ENCODE measurements around the gene MDGA2. TPM values are rescaled to one million over a fixed set of nuclear protein-coding genes. Genes with fewer than 3 reads are reported as not detected.

The MDGA2 gene
- polyA plus RNA-seq: 0.82 TPM
- long read RNA-seq, donor 1: 0 reads
- long read RNA-seq, donor 2: 0 reads
- long read RNA-seq, donor 3: 0 reads
- long read RNA-seq, donor 4: 0 reads
- long read RNA-seq, donor 5: 0 reads
- long read RNA-seq, donor 6: 0 reads
- long read RNA-seq, donor 7: 0 reads
- long read RNA-seq, donor 8: 0 reads
- long read RNA-seq, donor 9: 0 reads
- long read RNA-seq, donor 10: 0 reads
- long read RNA-seq, donor 11: 0 reads

- Histone ChIP-seq H3K36me3 (ENCODE audit: control insufficient read depth, insufficient read depth, low read length) (no peaks in the 10 kb centered on the region), H3K27ac (ENCODE audit: low read length) (no peak within 1 kb of the TSS), H3K9me3 (ENCODE audit: control insufficient read depth, low read depth, low read length) (no peaks in the 10 kb centered on the region), H3K27me3 (ENCODE audit: control insufficient read depth, insufficient read depth, low read length) (peaks cover 71% of the 10 kb centered on the region), H3K4me1 (ENCODE audit: control insufficient read depth, insufficient read depth, low read length) (no peaks in the 10 kb centered on the region), H3K4me3 (ENCODE audit: low read length) (peak within 1 kb of the TSS; percentile 33)
- peak in 1 of 2 donors; percentile 25 for DNase-seq
- 0% methylated on average over 1 of the region's 90 CpGs for WGBS (ENCODE audit: insufficient coverage, low lambda C conversion rate)
Observed at GRCh38 chr14:47675466-47676314, at the start of gene MDGA2. MDGA2 (minus strand) TSS chr14:47675605.

- H3K4me3 ChIP-seq (ENCODE audit: low read length): no peak overlapping the region
- no peaks in the 10 kb centered on the region for H3K9me3 ChIP-seq (ENCODE audit: control insufficient read depth, low read depth, low read length)
- no peaks in the 10 kb centered on the region for H3K27me3 ChIP-seq (ENCODE audit: control insufficient read depth, insufficient read depth, low read length)
- no peak for DNase-seq
- H3K4me1 ChIP-seq (ENCODE audit: control insufficient read depth, insufficient read depth, low read length): no peaks in the 10 kb centered on the region
- H3K27ac ChIP-seq (ENCODE audit: low read length): no peak overlapping the region
- no peaks in the 10 kb centered on the region for H3K36me3 ChIP-seq (ENCODE audit: control insufficient read depth, insufficient read depth, low read length)
- WGBS (ENCODE audit: insufficient coverage, low lambda C conversion rate): no CpG with 5 or more reads among the region's 2 CpGs
Observed at GRCh38 chr14:47722929-47723693, 47.7 kb upstream of the MDGA2 start.

- no peaks in the 10 kb centered on the region for H3K4me1 ChIP-seq (ENCODE audit: control insufficient read depth, insufficient read depth, low read length)
- H3K4me3 ChIP-seq (ENCODE audit: low read length): no peak overlapping the region
- WGBS (ENCODE audit: insufficient coverage, low lambda C conversion rate): 100% methylated on average over 2 of the region's 4 CpGs
- no peaks in the 10 kb centered on the region for H3K27me3 ChIP-seq (ENCODE audit: control insufficient read depth, insufficient read depth, low read length)
- no peaks in the 10 kb centered on the region for H3K36me3 ChIP-seq (ENCODE audit: control insufficient read depth, insufficient read depth, low read length)
- DNase-seq: no peak
- no peaks in the 10 kb centered on the region for H3K9me3 ChIP-seq (ENCODE audit: control insufficient read depth, low read depth, low read length)
- no peak overlapping the region for H3K27ac ChIP-seq (ENCODE audit: low read length)
Observed at GRCh38 chr14:47720281-47720680, 44.9 kb upstream of the MDGA2 start.

GRCh38 chr14:47715330-47715729, 39.9 kb upstream of the MDGA2 start:
- H3K4me3 ChIP-seq (ENCODE audit: low read length): no peak overlapping the region
- H3K9me3 ChIP-seq (ENCODE audit: control insufficient read depth, low read depth, low read length): no peaks in the 10 kb centered on the region
- no peaks in the 10 kb centered on the region for H3K36me3 ChIP-seq (ENCODE audit: control insufficient read depth, insufficient read depth, low read length)
- no peak overlapping the region for H3K27ac ChIP-seq (ENCODE audit: low read length)
- no peak for DNase-seq
- H3K4me1 ChIP-seq (ENCODE audit: control insufficient read depth, insufficient read depth, low read length): no peaks in the 10 kb centered on the region
- H3K27me3 ChIP-seq (ENCODE audit: control insufficient read depth, insufficient read depth, low read length): no peaks in the 10 kb centered on the region
- whole genome bisulfite sequencing (ENCODE audit: insufficient coverage, low lambda C conversion rate): 100% methylated on average over 2 of the region's 3 CpGs

GRCh38 chr14:47710581-47710980, 35.2 kb upstream of the MDGA2 start:
- Histone ChIP-seq H3K9me3 (ENCODE audit: control insufficient read depth, low read depth, low read length) (no peaks in the 10 kb centered on the region), H3K27ac (ENCODE audit: low read length) (no peak overlapping the region), H3K4me1 (ENCODE audit: control insufficient read depth, insufficient read depth, low read length) (no peaks in the 10 kb centered on the region), H3K27me3 (ENCODE audit: control insufficient read depth, insufficient read depth, low read length) (no peaks in the 10 kb centered on the region), H3K4me3 (ENCODE audit: low read length) (no peak overlapping the region), H3K36me3 (ENCODE audit: control insufficient read depth, insufficient read depth, low read length) (no peaks in the 10 kb centered on the region)
- no peak for DNase-seq
- WGBS (ENCODE audit: insufficient coverage, low lambda C conversion rate): no CpG with 5 or more reads among the region's 2 CpGs

GRCh38 chr14:47705683-47706082, 30.3 kb upstream of the MDGA2 start:
- no peaks in the 10 kb centered on the region for H3K27me3 ChIP-seq (ENCODE audit: control insufficient read depth, insufficient read depth, low read length)
- no peak overlapping the region for H3K27ac ChIP-seq (ENCODE audit: low read length)
- DNase-seq: no peak
- no CpG with 5 or more reads among the region's 2 CpGs for WGBS (ENCODE audit: insufficient coverage, low lambda C conversion rate)
- no peaks in the 10 kb centered on the region for H3K9me3 ChIP-seq (ENCODE audit: control insufficient read depth, low read depth, low read length)
- H3K4me3 ChIP-seq (ENCODE audit: low read length): no peak overlapping the region
- no peaks in the 10 kb centered on the region for H3K4me1 ChIP-seq (ENCODE audit: control insufficient read depth, insufficient read depth, low read length)
- no peaks in the 10 kb centered on the region for H3K36me3 ChIP-seq (ENCODE audit: control insufficient read depth, insufficient read depth, low read length)

- no peaks in the 10 kb centered on the region for H3K36me3 ChIP-seq (ENCODE audit: control insufficient read depth, insufficient read depth, low read length)
- H3K27me3 ChIP-seq (ENCODE audit: control insufficient read depth, insufficient read depth, low read length): no peaks in the 10 kb centered on the region
- no peak overlapping the region for H3K4me3 ChIP-seq (ENCODE audit: low read length)
- H3K9me3 ChIP-seq (ENCODE audit: control insufficient read depth, low read depth, low read length): no peaks in the 10 kb centered on the region
- H3K27ac ChIP-seq (ENCODE audit: low read length): no peak overlapping the region
- H3K4me1 ChIP-seq (ENCODE audit: control insufficient read depth, insufficient read depth, low read length): no peaks in the 10 kb centered on the region
- DNase-seq: no peak
Observed at GRCh38 chr14:47691829-47692228, 16.4 kb upstream of the MDGA2 start.

- peaks cover 50% of the 10 kb centered on the region for H3K27me3 ChIP-seq (ENCODE audit: control insufficient read depth, insufficient read depth, low read length)
- no CpG with 5 or more reads among the region's 1 CpG for WGBS (ENCODE audit: insufficient coverage, low lambda C conversion rate)
- H3K36me3 ChIP-seq (ENCODE audit: control insufficient read depth, insufficient read depth, low read length): no peaks in the 10 kb centered on the region
- no peaks in the 10 kb centered on the region for H3K9me3 ChIP-seq (ENCODE audit: control insufficient read depth, low read depth, low read length)
- H3K4me3 ChIP-seq (ENCODE audit: low read length): no peak overlapping the region
- no peak for DNase-seq
- H3K27ac ChIP-seq (ENCODE audit: low read length): no peak overlapping the region
- H3K4me1 ChIP-seq (ENCODE audit: control insufficient read depth, insufficient read depth, low read length): no peaks in the 10 kb centered on the region
Observed at GRCh38 chr14:47678993-47679392, 3.6 kb upstream of the MDGA2 start.

- no peak overlapping the region for H3K27ac ChIP-seq (ENCODE audit: low read length)
- H3K4me3 ChIP-seq (ENCODE audit: low read length): no peak overlapping the region
- H3K9me3 ChIP-seq (ENCODE audit: control insufficient read depth, low read depth, low read length): no peaks in the 10 kb centered on the region
- no CpG with 5 or more reads among the region's 2 CpGs for WGBS (ENCODE audit: insufficient coverage, low lambda C conversion rate)
- peaks cover 59% of the 10 kb centered on the region for H3K27me3 ChIP-seq (ENCODE audit: control insufficient read depth, insufficient read depth, low read length)
- H3K36me3 ChIP-seq (ENCODE audit: control insufficient read depth, insufficient read depth, low read length): no peaks in the 10 kb centered on the region
- no peak for DNase-seq
- no peaks in the 10 kb centered on the region for H3K4me1 ChIP-seq (ENCODE audit: control insufficient read depth, insufficient read depth, low read length)
Observed at GRCh38 chr14:47678157-47678556, 2.8 kb upstream of the MDGA2 start.

GRCh38 chr14:47676315-47676617, 861 bp upstream of the MDGA2 start:
- Histone ChIP-seq H3K9me3 (ENCODE audit: control insufficient read depth, low read depth, low read length) (no peaks in the 10 kb centered on the region), H3K4me1 (ENCODE audit: control insufficient read depth, insufficient read depth, low read length) (no peaks in the 10 kb centered on the region), H3K27ac (ENCODE audit: low read length) (no peak overlapping the region), H3K36me3 (ENCODE audit: control insufficient read depth, insufficient read depth, low read length) (no peaks in the 10 kb centered on the region), H3K27me3 (ENCODE audit: control insufficient read depth, insufficient read depth, low read length) (peaks cover 71% of the 10 kb centered on the region), H3K4me3 (ENCODE audit: low read length) (peak overlapping the region; percentile 18)
- 0% methylated on average over 5 of the region's 15 CpGs for WGBS (ENCODE audit: insufficient coverage, low lambda C conversion rate)
- no peak for DNase-seq

Data from large intestine (tissue), 12 donors.